H1 (cell line): ENCODE measurements around the gene SERPINB13. TPM values are rescaled to one million over a fixed set of nuclear protein-coding genes. Genes with fewer than 3 reads are reported as not detected.

Experiments used
- CTCF ChIA-PET: fragments of 300-600 bp; sonication (Branson Sonifier 250); formaldehyde crosslinking; loops from one replicate; lab custom pipeline; 2021; ENCODE audit not compliant: partially characterized antibody; lab: Charles Lee
- POLR2A ChIA-PET: fragments of 300-600 bp; sonication (Branson Sonifier 250); formaldehyde crosslinking; loops from one replicate; lab custom pipeline; 2021; ENCODE audit warnings: inconsistent platforms; ENCODE audit not compliant: partially characterized antibody; lab: Charles Lee
- DNase-seq, 2 experiments: peaks; one replicate each; pipeline versions ENCODE4 v3.0.0 to v3.0.0-alpha.2; 2010 to 2022; ENCODE audit warnings: low spot score in 2 of 2, low read depth in 1 of 2, mixed read lengths in 1 of 2
- FAIRE-seq: peaks from 2 replicates; lab custom pipeline; 2011; peaks lifted over from hg19 to GRCh38; lab: Jason Lieb, UNC
- H2AFZ ChIP-seq: 2 replicates; pipeline ENCODE4 v1.8.1; 2012; ENCODE audit warnings: low read length, inconsistent platforms
- H2AK5ac ChIP-seq: 2 replicates; pipeline ENCODE4 v1.6.1; 2013; ENCODE audit warnings: low read depth, low read length
- H2BK120ac ChIP-seq: replicated peaks from 2 replicates; pipeline ENCODE3; 2013; ENCODE audit warnings: low read depth, low read length, inconsistent platforms
- H2BK12ac ChIP-seq: 2 replicates; pipeline ENCODE4 v1.6.1; 2013; ENCODE audit warnings: low read depth, low read length
- H2BK15ac ChIP-seq: 2 replicates; pipeline ENCODE4 v1.6.1; 2013; ENCODE audit warnings: low read length
- H2BK20ac ChIP-seq: 2 replicates; pipeline ENCODE4 v1.6.1; 2013; ENCODE audit warnings: low read length
- H2BK5ac ChIP-seq: 2 replicates; pipeline ENCODE4 v1.6.1; 2013; ENCODE audit warnings: low read depth, low read length
- H3K14ac ChIP-seq: 2 replicates; pipeline ENCODE4 v1.6.1; 2013; ENCODE audit warnings: inconsistent platforms; ENCODE audit not compliant: insufficient read length
- H3K18ac ChIP-seq: 2 replicates; pipeline ENCODE4 v1.6.1; 2013; ENCODE audit warnings: low read length; ENCODE audit errors: extremely low read depth
- H3K23ac ChIP-seq: 2 replicates; pipeline ENCODE4 v1.6.1; 2013; ENCODE audit warnings: inconsistent platforms; ENCODE audit not compliant: insufficient read length
- H3K23me2 ChIP-seq: 2 replicates; pipeline ENCODE4 v1.6.1; 2013; ENCODE audit warnings: low read depth, low read length
- H3K27ac ChIP-seq: 2 replicates; pipeline ENCODE4 v1.6.1; 2011; ENCODE audit warnings: low read depth, low read length, inconsistent platforms
- H3K27me3 ChIP-seq, 4 experiments: replicated peaks in 1 of 4; 1 replicate in 1 of 4; 2 replicates in 3 of 4; pipeline versions ENCODE4 v1.6.1 to v1.8.1; 2011 to 2013; ENCODE audit warnings: low read length in 3 of 4, mild to moderate bottlenecking in 3 of 4, inconsistent platforms in 2 of 4, mixed read lengths in 2 of 4, moderate library complexity in 1 of 4; ENCODE audit not compliant: control insufficient read depth in 3 of 4, insufficient read depth in 3 of 4; ENCODE audit errors: extremely low read depth in 1 of 4
- H3K36me3 ChIP-seq, 4 experiments: 2 replicates each; pipeline versions ENCODE4 v1.6.1 to v1.8.1; 2011 to 2013; ENCODE audit warnings: mild to moderate bottlenecking in 4 of 4, low read length in 3 of 4, moderate library complexity in 2 of 4, control low read depth in 1 of 4, inconsistent platforms in 1 of 4; ENCODE audit not compliant: insufficient read depth in 4 of 4, control insufficient read depth in 2 of 4
- H3K4ac ChIP-seq: replicated peaks from 2 replicates; pipeline ENCODE3; 2013; ENCODE audit warnings: low read length, low read depth, mixed read lengths, inconsistent platforms; ENCODE audit not compliant: insufficient read length
- H3K4me1 ChIP-seq, 4 experiments: replicated peaks in 1 of 4; 1 replicate in 1 of 4; 2 replicates in 3 of 4; pipeline versions ENCODE4 v1.6.1 to v1.8.1; 2011 to 2013; ENCODE audit warnings: low read length in 3 of 4, inconsistent platforms in 2 of 4, mixed read lengths in 1 of 4; ENCODE audit not compliant: insufficient read depth in 4 of 4, control insufficient read depth in 3 of 4
- H3K4me2 ChIP-seq, 2 experiments: 2 replicates each; pipeline versions ENCODE4 v1.6.1 to v1.8.1; 2011 to 2013; ENCODE audit warnings: low read depth in 2 of 2, low read length in 2 of 2, control low read depth in 1 of 2, inconsistent platforms in 1 of 2, mild to moderate bottlenecking in 1 of 2; ENCODE audit not compliant: insufficient read depth in 1 of 2
- H3K4me3 ChIP-seq, 4 experiments: fragments of 200-600, 300-600 bp in 1 of 4; sonication (generic), shearing (Covaris generic), sonication (Bioruptor Twin) in 1 of 4; 2 replicates each; pipeline versions ENCODE4 v1.5.1 to v1.8.1; 2011 to 2016; ENCODE audit warnings: low read length in 4 of 4, low read depth in 3 of 4, control low read depth in 2 of 4, inconsistent platforms in 2 of 4, mild to moderate bottlenecking in 2 of 4, mixed read lengths in 1 of 4, moderate library complexity in 1 of 4; ENCODE audit not compliant: insufficient read depth in 2 of 4; ENCODE audit errors: extremely low read depth in 1 of 4
- H3K56ac ChIP-seq: replicated peaks from 2 replicates; pipeline ENCODE3; 2013; ENCODE audit warnings: low read depth, mild to moderate bottlenecking, mixed read lengths, low read length, inconsistent platforms; ENCODE audit not compliant: insufficient read length
- H3K79me1 ChIP-seq: 2 replicates; pipeline ENCODE4 v1.6.1; 2013; ENCODE audit warnings: low read depth, low read length, control low read depth
- H3K79me2 ChIP-seq, 2 experiments: 2 replicates each; pipeline versions ENCODE4 v1.6.1 to v1.8.1; 2012 to 2013; ENCODE audit warnings: low read length in 2 of 2, mild to moderate bottlenecking in 2 of 2, inconsistent platforms in 1 of 2; ENCODE audit not compliant: insufficient read depth in 2 of 2, control insufficient read depth in 1 of 2
- H3K9ac ChIP-seq, 4 experiments: replicated peaks in 1 of 4; 1 replicate in 1 of 4; 2 replicates in 3 of 4; pipeline versions ENCODE4 v1.6.1 to v1.8.1; 2011 to 2013; ENCODE audit warnings: low read depth in 3 of 4, low read length in 3 of 4, control low read depth in 2 of 4, mild to moderate bottlenecking in 2 of 4, moderate library complexity in 2 of 4, inconsistent platforms in 1 of 4; ENCODE audit errors: extremely low read depth in 1 of 4
- H3K9me3 ChIP-seq, 2 experiments: 2 replicates each; pipeline versions ENCODE4 v1.6.1 to v1.8.1; 2012 to 2013; ENCODE audit warnings: mild to moderate bottlenecking in 2 of 2, moderate library complexity in 2 of 2, control low read depth in 1 of 2, inconsistent platforms in 1 of 2, low read depth in 1 of 2, low read length in 1 of 2, mixed read lengths in 1 of 2; ENCODE audit not compliant: insufficient read depth in 2 of 2
- H4K20me1 ChIP-seq, 2 experiments: replicated peaks in 1 of 2; 2 replicates each; pipeline versions ENCODE3 to v1.8.1; 2011 to 2013; ENCODE audit warnings: inconsistent platforms in 2 of 2, low read length in 2 of 2, mild to moderate bottlenecking in 1 of 2; ENCODE audit not compliant: insufficient read depth in 2 of 2, control insufficient read depth in 1 of 2
- H4K5ac ChIP-seq: 2 replicates; pipeline ENCODE4 v1.6.1; 2013; ENCODE audit warnings: low read length, low read depth, mixed read lengths, inconsistent platforms; ENCODE audit not compliant: insufficient read length
- H4K8ac ChIP-seq: 2 replicates; pipeline ENCODE4 v1.8.0; 2013; ENCODE audit warnings: mild to moderate bottlenecking, moderate library complexity, low read length, inconsistent platforms; ENCODE audit not compliant: insufficient read depth; ENCODE audit errors: extremely low read depth
- H4K91ac ChIP-seq: replicated peaks from 2 replicates; pipeline ENCODE3; 2013; ENCODE audit warnings: low read length, mixed read lengths, inconsistent platforms; ENCODE audit not compliant: insufficient read length
- POLR2A ChIP-seq, 2 experiments: IDR thresholded peaks; 1 replicate in 1 of 2; 2 replicates in 1 of 2; pipeline ENCODE4 v1.6.1; 2011; ENCODE audit warnings: low read depth in 2 of 2, low read length in 2 of 2, mild to moderate bottlenecking in 2 of 2; ENCODE audit errors: control extremely low read depth in 1 of 2
- SIN3A ChIP-seq, 2 experiments: IDR thresholded peaks in 1 of 2; conservative IDR thresholded peaks in 1 of 2; 2 replicates each; pipeline ENCODE4 v1.6.1; 2011 to 2012; ENCODE audit warnings: low read length in 2 of 2, improper control_type of control experiment in 1 of 2, low read depth in 1 of 2, mild to moderate bottlenecking in 1 of 2
- SIRT6 ChIP-seq: IDR thresholded peaks from one replicate; pipeline ENCODE4 v1.7.1; 2012; ENCODE audit warnings: low read length, inconsistent platforms
- SP1 ChIP-seq: IDR thresholded peaks from 2 replicates; pipeline ENCODE4 v1.6.1; 2011; ENCODE audit warnings: low read depth, low read length
- WGBS, 2 experiments: shearing (Covaris generic) in 1 of 2; methylation state at CpG; one replicate each; pipeline versions ENCODE4 v1.1.6 to v1.1.7; 2013 to 2015; ENCODE audit warnings: low lambda C conversion rate in 2 of 2, mixed read lengths in 2 of 2, inconsistent platforms in 1 of 2, low coverage in 1 of 2, missing lambda C conversion rate in 1 of 2; ENCODE audit not compliant: insufficient replicate concordance in 2 of 2, insufficient coverage in 1 of 2, insufficient read length in 1 of 2; ENCODE audit errors: extremely low coverage in 1 of 2, missing lambda C conversion rate in 1 of 2; 5-methylcytosine and 5-hydroxymethylcytosine counted together
- polyA plus RNA-seq, 7 experiments: library from polyadenylated mRNA; depleted of rRNA in 3 of 7; stranded (reverse) in 5 of 7; unstranded in 2 of 7; fragments of >200 nt in 5 of 7; fragments of 200-250 nt in 2 of 7; gene quantifications; 1 replicate in 5 of 7; 2 replicates in 1 of 7; 4 replicates in 1 of 7; pipeline versions ENCODE4 v1.2.1 to v1.2.3, GENCODE V29; 2011 to 2013; ENCODE audit warnings: missing spikeins in 2 of 7, mixed read lengths in 2 of 7
- total RNA-seq: library from RNA; stranded (reverse); fragmentation: NEBNext Ultra II Directional; extraction: Animal tissue kit (Norgen Biotek cat#: 25700); gene quantifications from 2 replicates; pipeline ENCODE4 v1.2.1, GENCODE V29; 2021

SERPINB13 gene
- total and polyA plus RNA-seq, 2 of the 8 experiments (the other 6 are each of a cell fraction or from before 2014, with no cell fraction given), result not detected

DNA sequence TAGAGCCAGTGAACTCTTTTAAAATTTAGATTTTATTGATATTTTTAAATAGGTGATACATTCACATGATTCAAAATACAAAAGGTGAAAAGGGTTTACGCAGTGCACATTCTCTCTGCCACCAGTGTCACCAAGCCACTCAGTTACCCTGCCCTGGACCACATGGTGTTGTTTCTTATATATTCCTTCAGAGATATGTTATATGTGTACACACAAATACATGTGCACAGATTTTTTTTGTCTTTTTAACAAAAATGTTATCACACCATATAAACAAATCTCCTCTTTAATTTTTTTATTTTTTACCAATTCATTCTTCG, 30.7 kb downstream of the SERPINB13 start:
- Histone ChIP-seq H2BK120ac (no peak overlapping the region), H3K18ac (no peak overlapping the region), H2BK20ac (no peak overlapping the region), H4K20me1 (no peaks in the 10 kb centered on the region), H2BK12ac (no peak overlapping the region), H3K36me3 (no peaks in the 10 kb centered on the region), H3K4ac (no peak overlapping the region), H2AFZ (no peak overlapping the region), H2BK15ac (no peak overlapping the region), H4K91ac (no peak overlapping the region), H2AK5ac (no peak overlapping the region), H3K79me1 (no peaks in the 10 kb centered on the region), H3K4me3 (no peak overlapping the region), H3K79me2 (no peaks in the 10 kb centered on the region), H3K56ac (no peak overlapping the region), H4K5ac (no peak overlapping the region), H3K9me3 (no peaks in the 10 kb centered on the region), H3K14ac (no peak overlapping the region), H3K27ac (no peak overlapping the region), H3K4me2 (no peak overlapping the region), H3K23ac (no peak overlapping the region), H4K8ac (no peak overlapping the region), H3K9ac (no peak overlapping the region), H3K4me1 (peaks cover 0 to 4% (median under 1%) of the 10 kb centered on the region in 4 experiments; a peak in 2 of 7 replicates), H3K27me3 (no peaks in the 10 kb centered on the region), H2BK5ac (no peak overlapping the region), H3K23me2 (no peaks in the 10 kb centered on the region)
- DNase-seq, result no peak
- CTCF ChIA-PET, result no interaction called here
- POLR2A ChIA-PET, result no interaction called here
- 88 to 100% methylated on average over 1 to 2 of the region's 2 CpGs for WGBS, 2 experiments
- FAIRE-seq, result no peak
- TF ChIP-seq SIRT6 (no peak), SIN3A (conservative IDR thresholded peaks at IDR 0.05 in 1 of 2, IDR thresholded peaks at IDR 0.05 in 1 of 2; ENCODE audit: low read depth in 1 of 2, low read length in 2 of 2) (no peak), POLR2A (IDR thresholded peaks at IDR 0.05; ENCODE audit: control extremely low read depth in 1 of 2, low read depth in 2 of 2, low read length in 2 of 2) (no peak), SP1 (no peak)
